Spleen (tissue), 7 donors: ENCODE data around the gene AHI1.

Experiments used
- POLR2AphosphoS5 ChIP-seq, 3 donors: sonication (generic); formaldehyde crosslinking; IDR thresholded peaks; one replicate each; pipeline ENCODE4 v1.5.1; 2017; ENCODE audit warnings: antibody characterized with exemption in 3 of 3
- TF ChIP-seq, protein P1 (sequence below), 11 experiments: fragments of 200-600 bp in 7 of 11; fragments of 450-650 bp in 4 of 11; sonication (generic) in 4 of 11; IDR thresholded peaks in 8 of 11; conservative IDR thresholded peaks in 3 of 11; 1 replicate in 7 of 11; 2 replicates in 4 of 11; pipeline versions ENCODE4 v1.4.0 to v1.8.0; 2016 to 2021; ENCODE audit warnings: antibody characterized with exemption in 11 of 11, inconsistent platforms in 4 of 11, mild to moderate bottlenecking in 1 of 11
- donor health status: DM: no; HTN: no; CAD: no; lungs with moderate emphysema.
- donor health status: DM: no; HTN: no; CAD: no.
- donor health status: DM: no; HTN: no; CAD: no.

DNA sequence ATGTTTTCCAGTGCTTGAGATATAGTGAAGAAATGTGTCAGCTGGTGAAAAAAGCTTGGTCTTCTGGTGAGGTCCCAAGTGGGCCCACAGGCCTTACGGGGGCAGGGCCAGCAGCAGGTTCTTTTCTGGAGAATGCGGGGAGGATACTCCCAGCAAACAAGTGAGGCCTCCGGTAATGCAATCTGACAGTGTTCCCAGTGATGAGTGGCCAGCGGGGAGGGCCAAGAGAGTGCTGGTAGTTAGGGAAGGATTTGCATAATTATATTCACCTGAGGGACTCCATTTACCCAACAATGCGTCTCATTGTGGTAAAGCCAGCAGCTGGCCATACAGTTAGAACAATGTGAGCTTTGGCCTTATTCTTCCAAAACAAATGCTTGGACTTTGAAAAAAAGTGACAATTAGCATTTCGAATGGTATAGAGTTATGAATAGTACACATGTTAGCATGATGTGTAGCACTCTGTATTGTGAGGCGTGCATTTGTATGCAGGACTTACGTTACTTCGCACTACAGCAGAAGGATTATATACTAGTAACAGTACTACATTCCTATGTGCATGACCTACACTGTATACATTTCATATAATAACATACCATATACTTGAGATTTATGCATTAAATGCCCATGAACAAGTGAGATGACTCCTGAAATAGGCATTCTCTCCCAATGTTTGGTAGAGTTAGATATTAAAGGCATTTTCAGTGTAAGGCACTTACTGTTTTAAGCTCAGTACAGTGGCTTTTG, 246.6 kb downstream of the AHI1 start:
- TF ChIP-seq POLR2AphosphoS5 (IDR thresholded peaks at IDR 0.05) = no peak
- TF ChIP-seq, protein P1, sequence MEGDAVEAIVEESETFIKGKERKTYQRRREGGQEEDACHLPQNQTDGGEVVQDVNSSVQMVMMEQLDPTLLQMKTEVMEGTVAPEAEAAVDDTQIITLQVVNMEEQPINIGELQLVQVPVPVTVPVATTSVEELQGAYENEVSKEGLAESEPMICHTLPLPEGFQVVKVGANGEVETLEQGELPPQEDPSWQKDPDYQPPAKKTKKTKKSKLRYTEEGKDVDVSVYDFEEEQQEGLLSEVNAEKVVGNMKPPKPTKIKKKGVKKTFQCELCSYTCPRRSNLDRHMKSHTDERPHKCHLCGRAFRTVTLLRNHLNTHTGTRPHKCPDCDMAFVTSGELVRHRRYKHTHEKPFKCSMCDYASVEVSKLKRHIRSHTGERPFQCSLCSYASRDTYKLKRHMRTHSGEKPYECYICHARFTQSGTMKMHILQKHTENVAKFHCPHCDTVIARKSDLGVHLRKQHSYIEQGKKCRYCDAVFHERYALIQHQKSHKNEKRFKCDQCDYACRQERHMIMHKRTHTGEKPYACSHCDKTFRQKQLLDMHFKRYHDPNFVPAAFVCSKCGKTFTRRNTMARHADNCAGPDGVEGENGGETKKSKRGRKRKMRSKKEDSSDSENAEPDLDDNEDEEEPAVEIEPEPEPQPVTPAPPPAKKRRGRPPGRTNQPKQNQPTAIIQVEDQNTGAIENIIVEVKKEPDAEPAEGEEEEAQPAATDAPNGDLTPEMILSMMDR (IDR thresholded peaks at IDR 0.05 in 8 of 11, conservative IDR thresholded peaks at IDR 0.05 in 3 of 11) = no peak
